AG04450 (cell line): ENCODE data around the gene DMP1. TPM values are rescaled to one million over a fixed set of nuclear protein-coding genes. Genes with fewer than 3 reads are reported as not detected.

Experiments
- CTCF ChIA-PET: fragments of 300-600, 350-600 bp; formaldehyde crosslinking; extraction: SDS; loops from one replicate; lab custom pipeline; 2022; ENCODE audit warnings: antibody characterized with exemption, inconsistent platforms; lab: Charles Lee
- POLR2A ChIA-PET: fragments of 350-600 bp; formaldehyde crosslinking; extraction: SDS; loops from one replicate; lab custom pipeline; 2021; ENCODE audit warnings: antibody characterized with exemption, inconsistent platforms; lab: Yijun Ruan, JAX
- DNase-seq: peaks from one replicate; pipeline ENCODE4 v3.0.0-alpha.2; 2011; ENCODE audit warnings: low read depth, low spot score
- H3K27ac ChIP-seq: one replicate; pipeline ENCODE4 v1.5.1; 2012; ENCODE audit warnings: low read depth, low read length, control low read depth
- H3K27me3 ChIP-seq: one replicate; pipeline ENCODE4 v1.6.0; 2012; ENCODE audit warnings: low read length; ENCODE audit not compliant: control insufficient read depth, insufficient read depth
- H3K4me3 ChIP-seq: 2 replicates; pipeline ENCODE4 v1.5.1; 2011; ENCODE audit warnings: mild to moderate bottlenecking, low read depth, low read length, control low read depth
- H3K9me3 ChIP-seq: 2 replicates; pipeline ENCODE4 v1.5.1; 2012; ENCODE audit warnings: low read length; ENCODE audit not compliant: control insufficient read depth, insufficient read depth
- CTCF ChIP-seq: IDR thresholded peaks from 2 replicates; pipeline ENCODE4 v1.5.1; 2011; ENCODE audit warnings: low read depth, low read length, control low read depth, inconsistent platforms
- polyA plus RNA-seq: library from polyadenylated mRNA; depleted of rRNA; stranded (reverse); fragments of >200 nt; gene quantifications from 2 replicates; pipeline ENCODE4 v1.2.3, GENCODE V29; 2011

DMP1 gene
- polyA plus RNA-seq, 1 experiment: not detected

- ChIA-PET CTCF (no interaction called here), POLR2A (no interaction called here)
- H3K27me3 ChIP-seq: no peaks in the 10 kb centered on the region
- no peaks in the 10 kb centered on the region for H3K9me3 ChIP-seq
- no peak overlapping the region for H3K4me3 ChIP-seq
- no peak for DNase-seq
- TF ChIP-seq CTCF: no peak
- H3K27ac ChIP-seq: no peak overlapping the region
Measured at GRCh38 chr4:87616268-87616667, 33.8 kb upstream of the DMP1 start.

GRCh38 chr4:87620086-87620485, 30.0 kb upstream of the DMP1 start:
- no peak for DNase-seq
- TF ChIP-seq CTCF: no peak
- no peak overlapping the region for H3K27ac ChIP-seq
- no peak overlapping the region for H3K4me3 ChIP-seq
- ChIA-PET POLR2A (no interaction called here), CTCF (no interaction called here)
- no peaks in the 10 kb centered on the region for H3K9me3 ChIP-seq
- H3K27me3 ChIP-seq: no peaks in the 10 kb centered on the region

GRCh38 chr4:87620491-87620890, 29.6 kb upstream of the DMP1 start:
- CTCF ChIA-PET: no interaction called here

GRCh38 chr4:87622303-87622702, 27.8 kb upstream of the DMP1 start:
- Histone ChIP-seq H3K27me3 (no peaks in the 10 kb centered on the region), H3K27ac (no peak overlapping the region), H3K9me3 (no peaks in the 10 kb centered on the region), H3K4me3 (no peak overlapping the region)
- CTCF ChIA-PET: no interaction called here
- DNase-seq: no peak
- POLR2A ChIA-PET: no interaction called here
- TF ChIP-seq CTCF: no peak

More at GRCh38 chr4:87620491-87620890, 29.6 kb upstream of the DMP1 start:
- H3K27me3 ChIP-seq: no peaks in the 10 kb centered on the region
- POLR2A ChIA-PET: no interaction called here
- TF ChIP-seq CTCF: no peak
- H3K27ac ChIP-seq: no peak overlapping the region
- H3K4me3 ChIP-seq: no peak overlapping the region
- H3K9me3 ChIP-seq: no peaks in the 10 kb centered on the region
- no peak for DNase-seq

- DNase-seq: no peak
- no peak overlapping the region for H3K27ac ChIP-seq
- H3K9me3 ChIP-seq: no peaks in the 10 kb centered on the region
- CTCF ChIA-PET: interaction anchor here (0.6 kb wide), 1 partner anchor 20 kb away, joined by 3 read pairs; no protein-coding TSS in a partner anchor
- TF ChIP-seq CTCF: no peak
- POLR2A ChIA-PET: no interaction called here
- no peak overlapping the region for H3K4me3 ChIP-seq
- H3K27me3 ChIP-seq: no peaks in the 10 kb centered on the region
Measured at GRCh38 chr4:87624698-87625097, 25.4 kb upstream of the DMP1 start.
